DMS79 (cell line): Measurements from ENCODE around the gene IL36RN.

ENCODE experiments used
- DNase-seq: peaks from one replicate; lab custom pipeline; 2025; lab: John Stamatoyannopoulos, UW

IL36RN gene

DNA sequence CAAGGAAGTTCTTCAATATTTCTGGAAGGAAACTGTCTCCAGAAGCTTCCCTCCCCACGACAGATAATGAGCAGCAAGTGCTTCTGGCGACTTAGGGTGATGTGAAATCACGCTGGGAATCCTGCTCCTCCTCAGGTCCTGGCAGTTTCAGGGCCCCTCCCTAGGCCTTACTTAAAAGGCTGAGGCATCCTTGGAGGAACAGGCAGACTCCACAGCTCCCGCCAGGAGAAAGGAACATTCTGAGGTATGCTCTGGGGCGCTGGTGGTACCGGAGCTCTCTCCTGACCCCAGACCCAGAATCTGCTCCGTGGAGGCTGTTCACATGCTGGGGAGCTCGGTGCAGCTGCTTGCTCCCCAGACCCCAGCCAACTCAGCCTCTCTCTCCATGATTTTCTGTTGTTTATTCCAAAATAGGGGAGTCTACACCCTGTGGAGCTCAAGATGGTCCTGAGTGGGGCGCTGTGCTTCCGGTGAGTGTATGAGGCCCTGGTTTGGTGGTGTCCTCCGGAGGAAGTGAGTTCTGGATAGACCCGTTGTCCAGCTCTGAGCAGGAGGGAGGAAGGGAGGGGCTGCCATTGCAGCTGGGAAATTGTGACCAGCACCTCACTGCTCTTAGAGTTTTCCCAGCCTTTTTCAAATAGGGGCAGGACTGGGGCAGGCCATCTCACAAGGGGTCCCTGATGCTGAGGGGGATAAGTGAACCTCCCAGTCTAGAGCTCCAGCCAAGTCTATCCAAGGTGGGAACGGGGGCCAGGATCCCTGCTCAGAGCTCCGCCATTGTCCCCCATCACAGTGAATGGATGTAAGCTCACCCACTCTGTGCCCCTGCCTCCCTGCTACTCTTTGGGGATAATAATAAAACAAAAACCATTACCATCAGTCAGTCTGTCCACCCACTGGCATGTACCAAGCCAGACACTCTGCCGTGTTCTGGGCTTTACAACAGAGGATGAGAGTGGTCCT is at the start of gene IL36RN:
Gene IL36RN, plus strand, starts transcription at position 201 of the 963 bp plus-strand sequence. Its CDS starts 241 bp downstream, at position 442.
- no peak for DNase-seq

DNA sequence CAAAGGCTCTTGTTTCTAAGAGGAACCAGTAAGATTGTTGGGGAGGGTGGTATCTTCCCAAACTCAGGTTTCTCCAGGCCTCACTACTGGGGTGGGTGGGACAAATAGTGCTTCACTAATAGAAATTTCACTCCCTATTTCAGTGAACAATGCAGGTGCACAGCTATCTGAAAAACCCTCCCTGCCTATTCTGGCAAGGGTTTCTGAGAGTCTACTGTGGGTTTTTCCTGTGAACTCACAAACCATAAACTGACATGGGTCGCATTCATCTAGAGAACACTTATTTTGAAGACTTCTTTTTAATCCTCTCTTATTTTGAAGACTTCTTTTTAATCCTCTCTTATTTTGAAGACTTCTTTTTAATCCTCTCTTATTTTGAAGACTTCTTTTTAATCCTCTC is 49.4 kb upstream of the IL36RN start:
- no peak for DNase-seq

DNA sequence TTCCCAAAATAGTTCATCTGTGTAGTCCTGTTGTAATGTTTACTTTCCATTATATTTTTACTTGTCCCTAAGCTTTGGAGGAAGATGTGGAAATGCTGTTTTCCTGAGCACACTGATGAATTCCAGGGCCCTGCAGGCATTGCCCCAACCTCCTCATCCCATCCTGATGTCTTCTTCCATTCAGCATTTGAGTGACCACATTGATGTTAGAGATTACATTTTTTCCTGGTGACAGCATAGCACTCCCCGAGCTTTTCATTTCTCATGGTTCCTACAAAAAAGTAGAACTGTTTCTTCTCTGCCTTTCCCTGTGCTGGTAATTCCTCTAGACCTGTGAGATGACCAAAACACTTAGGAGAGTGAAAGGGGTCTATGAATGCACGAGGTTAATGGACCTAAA is 48.9 kb upstream of the IL36RN start:
- no peak for DNase-seq

GRCh38 chr2:113011108-113011507 is 47.9 kb upstream of the IL36RN start:
- no peak for DNase-seq

DNA sequence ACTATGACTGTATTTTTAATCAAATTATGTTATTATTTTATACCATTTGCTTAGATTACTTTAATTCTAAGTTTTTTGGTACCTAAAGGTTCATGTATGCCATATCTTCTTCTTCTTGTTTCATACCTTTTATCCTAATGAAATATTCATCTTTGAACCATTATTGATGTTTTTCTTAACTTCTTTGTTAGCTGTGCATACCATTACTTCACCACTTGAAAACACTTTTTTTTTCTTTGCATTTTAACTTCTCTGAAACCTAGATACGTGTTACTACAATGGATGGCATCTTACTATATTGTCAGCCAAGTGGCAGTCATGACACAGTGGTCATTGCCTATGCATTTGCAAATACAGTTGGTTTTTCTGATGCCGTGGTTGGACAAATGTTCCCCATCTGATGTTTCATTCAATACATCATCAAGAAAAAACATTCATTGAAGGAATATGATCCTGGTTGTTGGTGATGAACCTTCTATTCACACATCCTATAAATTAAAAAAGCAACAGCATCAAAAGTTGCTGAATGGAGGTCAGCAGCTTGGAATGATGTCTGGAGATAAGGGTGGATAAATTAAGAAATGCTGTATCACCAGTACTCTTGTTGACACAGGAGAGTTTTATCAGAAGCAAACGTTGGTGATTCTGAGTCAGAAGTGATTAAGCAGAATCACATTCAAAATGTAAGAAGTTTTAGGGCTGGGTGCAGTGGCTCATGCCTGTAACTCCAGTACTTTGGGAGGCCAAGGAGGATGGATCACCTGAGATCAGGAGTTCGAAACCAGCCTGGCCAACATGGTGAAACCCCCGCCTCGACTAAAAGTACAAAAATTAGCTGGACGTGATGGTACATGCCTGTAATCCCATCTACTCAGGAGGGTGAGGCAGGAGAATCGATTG is 46.3 kb upstream of the IL36RN start:
- DNase-seq = no peak

DNA sequence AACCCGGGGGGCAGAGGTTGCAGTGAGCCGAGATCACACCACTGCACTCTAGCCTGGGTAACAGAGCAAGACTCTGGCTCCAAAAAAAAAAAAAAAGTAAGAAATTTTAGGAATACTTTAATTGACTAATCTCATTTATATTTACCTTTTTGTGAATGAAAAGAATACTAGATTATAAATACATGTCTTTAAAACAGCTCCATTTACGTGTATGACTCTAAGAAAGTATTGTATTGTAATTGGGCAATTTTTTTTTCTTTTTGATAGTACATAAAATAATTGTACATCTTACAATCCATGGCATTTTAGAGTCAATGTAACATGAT is 45.7 kb upstream of the IL36RN start:
- DNase-seq = no peak

GRCh38 chr2:113014067-113014466 is 44.9 kb upstream of the IL36RN start:
- no peak for DNase-seq

- DNase-seq = no peak
Measured at GRCh38 chr2:113015042-113015441, 44.0 kb upstream of the IL36RN start.

- no peak for DNase-seq
Measured at GRCh38 chr2:113015655-113016054, 43.3 kb upstream of the IL36RN start.

GRCh38 chr2:113018509-113018908 is 40.5 kb upstream of the IL36RN start:
- DNase-seq = no peak

DNA sequence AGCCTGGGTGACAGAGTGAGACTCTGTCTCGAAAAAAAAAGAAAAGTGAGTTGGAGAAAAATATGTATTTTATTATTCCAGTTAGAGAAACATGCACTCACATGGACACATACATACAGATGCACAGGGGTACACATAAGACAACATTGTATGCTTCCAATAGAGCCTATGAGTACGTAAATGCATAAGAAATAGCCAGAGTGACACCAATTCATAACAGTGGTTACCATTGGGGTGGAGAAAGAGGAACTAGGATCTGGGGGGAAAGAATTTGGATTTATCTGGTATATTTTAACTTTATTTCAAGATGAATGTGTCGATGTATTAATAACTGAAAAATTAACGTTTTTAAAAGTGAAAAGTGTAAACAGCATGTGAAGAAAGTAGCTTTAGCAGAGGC is 37.7 kb upstream of the IL36RN start:
- DNase-seq = no peak

DNA sequence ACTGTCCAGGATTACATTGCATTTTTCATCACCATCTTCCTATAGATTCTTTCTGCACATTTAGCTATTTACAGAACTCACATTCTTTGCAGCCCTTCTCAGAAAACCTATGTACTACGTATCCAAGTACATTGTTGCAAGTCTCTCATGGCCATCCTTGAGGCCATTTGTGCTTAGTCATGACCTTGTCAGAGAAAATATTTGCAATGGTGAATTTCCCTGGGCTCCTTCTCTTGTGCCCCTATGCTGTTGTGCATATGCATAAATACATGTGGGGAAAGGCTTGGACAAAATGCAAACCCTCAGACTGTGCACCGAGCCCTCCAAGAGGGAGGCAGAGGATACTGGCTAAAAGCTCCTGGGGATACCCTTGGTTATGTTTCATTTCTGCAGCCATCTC is 34.2 kb upstream of the IL36RN start:
- DNase-seq = no peak

DNA sequence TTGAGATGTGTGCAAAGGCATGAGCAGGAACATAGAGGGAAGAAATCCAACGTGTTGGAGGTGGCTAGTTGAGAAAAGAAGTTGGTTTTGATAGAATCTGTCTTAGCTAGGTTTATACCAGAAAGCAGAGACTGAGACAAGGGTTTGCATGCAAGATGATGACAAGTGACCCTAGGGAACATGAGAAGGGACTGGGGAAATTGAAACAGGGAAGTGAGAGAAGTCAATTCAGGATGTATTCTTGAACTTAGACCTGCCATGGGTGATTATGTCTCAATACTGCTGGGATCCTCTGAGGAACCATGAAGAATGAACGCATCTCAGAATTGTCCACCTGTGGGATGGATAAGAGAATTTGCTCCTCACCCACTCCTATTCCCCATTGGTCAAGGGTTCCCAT is 33.3 kb upstream of the IL36RN start:
- no peak for DNase-seq

DNA sequence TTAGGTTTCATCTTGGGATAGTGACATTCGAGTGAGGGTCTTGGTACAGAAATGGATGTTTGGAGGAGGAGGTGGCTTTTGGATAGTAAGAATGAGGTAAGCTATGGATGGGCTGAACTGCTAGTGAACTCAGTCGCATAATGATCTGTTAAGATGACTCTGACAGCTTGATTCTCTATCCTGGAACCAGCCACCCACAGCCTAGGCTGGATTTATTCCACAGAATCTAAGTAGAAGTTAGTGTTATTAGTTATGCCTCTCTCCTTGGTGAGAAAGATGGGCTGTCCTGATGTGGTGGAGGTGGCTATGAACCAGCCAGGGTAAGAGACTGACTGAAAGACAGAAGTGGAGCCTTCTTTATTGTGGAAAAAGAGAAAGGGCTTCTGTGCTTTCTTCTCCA is 31.3 kb upstream of the IL36RN start:
- DNase-seq = no peak

DNA sequence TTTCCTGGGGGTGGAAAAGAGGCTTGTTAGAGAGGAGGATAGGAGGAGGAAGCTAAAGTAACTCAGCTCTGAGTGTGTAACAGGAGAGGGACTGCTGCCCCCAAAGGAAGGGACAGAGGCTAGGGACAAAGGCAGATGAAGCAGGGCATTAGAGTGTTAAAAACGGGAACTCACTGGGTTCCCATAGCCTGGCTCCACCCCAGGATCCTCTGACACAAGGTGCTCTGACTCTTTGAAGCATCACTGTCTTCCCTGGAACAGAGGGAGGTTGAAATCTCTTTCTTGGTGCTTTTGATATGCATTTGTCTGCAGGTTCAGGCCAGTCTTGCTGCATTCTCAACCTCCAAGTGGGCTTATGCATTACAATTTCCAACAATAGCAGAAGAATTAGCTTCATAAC is 30.9 kb upstream of the IL36RN start:
- no peak for DNase-seq

DNA sequence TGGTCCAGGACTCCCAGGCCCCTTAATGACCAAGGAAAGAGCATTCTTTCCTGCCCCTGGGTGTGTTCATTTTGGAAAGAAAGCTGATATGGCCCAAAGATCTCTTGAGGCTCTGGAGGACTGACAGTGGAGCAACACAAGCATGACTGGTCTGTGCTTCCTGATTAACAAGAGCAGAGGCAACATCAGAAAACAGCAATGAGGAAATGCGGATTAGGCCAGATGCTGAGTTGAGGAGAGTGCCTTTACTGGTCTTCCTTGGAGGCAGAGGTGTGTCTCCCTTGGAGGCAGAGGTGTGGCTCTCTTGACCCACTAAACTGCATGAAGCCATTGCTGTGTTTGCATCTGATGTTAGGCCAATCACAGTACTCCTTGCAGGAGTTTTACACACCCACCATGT is 26.3 kb upstream of the IL36RN start:
- no peak for DNase-seq

GRCh38 chr2:113034016-113034415 is 25.0 kb upstream of the IL36RN start:
- no peak for DNase-seq

DNA sequence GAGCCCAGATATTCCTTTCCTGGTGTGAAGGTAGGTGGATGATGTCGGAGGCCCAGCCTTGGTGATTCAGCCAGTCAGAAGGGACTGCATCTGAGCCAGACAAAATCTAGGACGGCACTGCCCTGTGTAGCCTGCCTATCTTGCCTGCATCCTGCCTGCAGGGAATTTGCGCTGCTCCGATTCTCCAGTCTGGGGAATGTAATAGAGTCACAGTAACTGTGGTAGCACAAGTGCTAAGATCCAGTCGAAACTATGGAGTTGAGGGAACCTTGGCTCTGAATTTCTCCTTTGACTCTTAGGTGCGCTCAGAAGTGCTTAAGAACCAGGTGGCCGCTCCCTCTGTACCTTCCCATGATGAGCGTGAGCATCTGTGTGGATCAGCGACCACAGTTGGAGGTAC is 22.2 kb upstream of the IL36RN start:
- DNase-seq = no peak

DNA sequence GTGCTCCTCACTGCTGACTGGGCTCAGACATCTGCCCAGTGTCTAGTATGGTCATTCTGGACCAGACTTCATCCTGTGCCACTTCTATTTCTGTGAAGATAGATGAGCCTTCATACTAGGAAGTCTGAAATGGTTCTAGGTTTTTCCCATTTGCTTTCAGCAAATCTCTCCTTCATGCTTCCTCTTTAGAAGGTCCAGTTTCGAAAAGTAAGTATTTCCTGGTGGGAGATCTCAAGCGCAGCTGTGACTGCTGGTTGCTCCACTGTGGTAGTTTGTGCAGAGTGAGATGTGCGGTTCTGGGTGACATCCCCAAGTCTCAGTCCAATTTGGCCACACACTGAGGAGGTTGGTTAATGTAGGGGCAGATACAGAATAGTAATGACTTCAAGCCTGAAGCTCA is 20.7 kb upstream of the IL36RN start:
- no peak for DNase-seq

- DNase-seq = no peak
Measured at GRCh38 chr2:113039158-113039557, 19.8 kb upstream of the IL36RN start.

GRCh38 chr2:113039719-113040118 is 19.3 kb upstream of the IL36RN start:
- no peak for DNase-seq

GRCh38 chr2:113041871-113042270 is 17.1 kb upstream of the IL36RN start:
- no peak for DNase-seq

GRCh38 chr2:113046465-113046864 is 12.5 kb upstream of the IL36RN start:
- no peak for DNase-seq
